Activated CD4-positive, alpha-beta T cell treated with anti-CD3 and anti-CD28 coated beads, Interleukin-2, amount 50 U/mL, for 1 hour (primary cell): ENCODE measurements around the gene HLA-DPB1.

Source experiments
- DNase-seq: peaks from one replicate; pipeline ENCODE4 v3.0.0-alpha.2; 2020

The HLA-DPB1 gene

DNA sequence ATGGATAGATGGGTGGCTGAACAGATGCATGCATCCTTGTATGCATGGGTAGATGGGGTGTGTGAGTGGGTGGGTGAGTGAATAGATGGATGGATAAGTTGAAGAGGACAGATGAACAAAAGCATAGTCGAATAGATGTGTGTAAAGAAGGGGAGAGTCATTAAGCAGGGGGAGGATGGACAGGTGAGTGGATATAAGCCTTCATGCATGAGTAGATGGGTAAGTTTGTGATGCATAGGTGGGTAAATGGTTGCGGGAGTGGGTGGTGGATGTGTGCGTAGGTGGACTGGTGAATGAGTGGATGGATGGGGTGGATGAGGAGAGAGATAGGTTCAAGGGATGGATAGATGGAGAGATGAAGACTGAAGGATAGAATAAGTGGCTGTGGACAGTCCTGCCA, 29.6 kb downstream of the HLA-DPB1 start:
- DNase-seq: no peak

DNA sequence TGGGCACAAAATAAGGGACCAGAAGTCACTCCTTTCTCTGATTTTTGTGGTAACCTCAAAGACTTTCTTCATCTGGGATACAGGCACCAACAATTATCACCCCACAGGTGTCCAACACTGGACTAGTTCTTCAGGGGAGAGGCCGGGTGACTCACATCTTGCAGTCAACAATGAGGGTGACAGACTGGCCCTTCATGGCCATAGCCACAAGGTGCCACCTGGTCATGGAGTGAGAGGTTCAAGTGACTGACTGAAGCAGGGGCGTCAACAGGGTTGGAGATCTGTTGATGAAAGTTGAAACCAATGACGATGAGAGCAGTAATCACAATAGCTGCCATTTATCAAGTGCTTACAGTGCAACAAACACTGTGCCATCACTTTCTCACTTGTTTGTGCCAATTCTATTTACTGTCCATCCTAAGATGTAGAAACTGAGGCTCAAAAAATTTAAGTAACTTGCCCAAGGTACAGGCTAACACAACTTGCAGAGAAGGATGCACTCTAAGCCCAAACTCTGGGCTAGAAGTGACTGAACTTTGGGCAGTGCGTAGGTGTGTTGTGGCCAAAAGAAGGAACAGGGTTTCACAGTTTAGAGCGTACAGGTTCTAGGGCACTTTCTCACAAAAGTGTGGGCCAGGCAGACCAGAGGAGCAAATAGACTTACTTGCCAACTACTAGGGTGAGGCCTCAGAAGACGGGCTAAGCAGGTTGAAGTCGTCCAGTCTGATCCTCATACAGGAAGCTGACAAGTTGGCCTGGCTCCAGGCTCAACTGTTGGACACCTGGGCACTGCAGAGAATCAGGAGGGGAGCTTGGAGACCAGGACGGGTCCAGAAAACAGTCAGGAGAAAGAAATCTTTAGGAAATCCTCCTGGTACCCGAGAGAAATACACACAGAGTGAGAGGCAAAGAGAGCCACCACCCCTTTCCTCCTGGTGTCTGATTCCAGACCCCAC, 30.4 kb downstream of the HLA-DPB1 start:
- DNase-seq: no peak

DNA sequence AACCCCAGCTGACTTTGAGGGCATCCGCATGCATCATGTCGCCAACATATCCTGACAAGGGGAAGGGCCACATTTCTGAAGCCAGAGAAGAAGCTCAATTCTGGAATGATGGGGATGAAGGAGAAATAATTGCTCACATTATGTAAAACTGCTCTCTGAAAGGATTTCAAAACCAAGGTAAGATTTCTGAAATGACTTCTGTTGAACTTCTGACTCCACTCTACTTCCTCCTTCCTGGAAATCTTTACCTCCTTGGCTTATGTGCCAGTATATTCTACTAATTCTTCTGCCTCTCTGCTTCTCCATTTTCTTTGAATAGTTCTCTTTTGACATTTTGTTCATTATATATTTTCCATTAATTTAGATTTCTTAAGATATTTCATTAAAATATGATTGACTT, 31.9 kb downstream of the HLA-DPB1 start:
- DNase-seq: no peak

DNA sequence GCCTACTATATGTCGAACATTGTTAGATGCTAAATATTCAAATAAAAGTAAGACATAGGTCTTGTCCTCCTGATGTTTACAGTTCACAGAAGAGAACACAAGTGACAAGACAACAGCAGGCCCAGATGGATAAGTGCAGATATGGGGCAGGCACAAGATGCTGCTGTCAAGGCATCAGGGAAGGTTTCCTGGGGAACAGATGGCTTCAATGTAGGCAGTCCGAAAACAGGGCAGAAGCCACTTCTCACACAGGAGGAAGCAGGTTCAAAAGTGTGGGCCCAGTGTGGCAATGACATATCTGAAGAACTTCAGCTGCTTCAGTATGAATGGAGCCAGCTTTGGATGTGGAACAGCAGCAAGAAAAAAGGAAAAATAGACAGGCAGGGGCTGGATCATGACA, 32.5 kb downstream of the HLA-DPB1 start:
- DNase-seq: no peak

DNA sequence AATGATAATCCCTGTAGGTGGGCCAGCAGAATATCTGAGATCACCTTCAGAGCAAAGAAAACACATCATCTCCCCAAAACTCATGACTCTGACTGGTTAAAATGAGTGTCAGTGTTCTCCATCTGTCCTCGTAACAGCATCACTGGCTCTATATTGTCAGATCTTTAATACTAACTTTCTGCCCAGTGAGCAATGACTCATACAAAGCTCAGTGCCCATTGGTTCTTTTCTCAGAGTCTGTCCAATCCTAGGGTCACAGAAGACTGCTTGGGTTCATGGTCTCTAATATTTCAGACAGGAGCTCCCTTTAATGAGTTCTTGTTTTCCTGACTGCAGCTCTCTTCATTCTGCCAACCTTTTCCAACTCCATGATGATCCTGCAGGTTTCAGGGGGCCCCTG, 36.4 kb downstream of the HLA-DPB1 start:
- DNase-seq: no peak

DNA sequence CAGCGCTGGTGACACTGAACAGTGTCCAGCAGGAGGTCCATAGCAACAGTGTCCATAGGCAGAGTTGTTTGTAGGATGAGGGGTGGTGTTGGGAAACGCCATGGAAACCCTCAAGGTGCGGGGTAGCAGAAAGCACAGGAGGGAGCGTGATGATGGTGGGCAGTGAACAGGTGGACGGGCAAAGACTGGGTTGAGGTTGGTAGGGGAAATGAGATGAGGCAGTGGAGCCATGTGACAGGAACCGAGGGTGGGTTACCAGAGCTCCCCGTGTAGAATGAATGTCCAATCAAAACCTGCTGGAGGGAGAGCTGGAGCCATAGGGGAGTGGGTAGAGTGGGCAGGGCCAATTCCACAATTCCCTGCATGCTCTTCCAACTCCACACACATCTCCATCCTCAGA, 38.0 kb downstream of the HLA-DPB1 start:
- DNase-seq: no peak

DNA sequence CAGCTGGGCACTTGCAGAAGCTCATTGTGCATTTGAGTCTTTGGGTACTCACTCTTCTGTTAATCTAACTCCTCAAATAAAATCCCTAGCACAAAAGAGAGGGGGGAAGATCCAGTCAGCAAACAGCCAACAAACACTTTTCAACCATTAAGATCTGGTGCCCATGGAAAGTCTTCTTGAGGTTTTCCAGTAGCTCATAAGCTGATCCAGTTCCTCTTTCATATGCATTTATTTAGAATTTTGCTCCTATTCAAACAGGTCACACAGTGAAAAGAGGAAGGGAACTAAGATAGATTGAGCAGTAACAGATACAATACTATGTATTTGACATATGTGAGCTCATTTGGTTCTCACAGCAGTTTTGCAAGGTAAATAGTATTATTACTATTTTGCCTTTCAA, 38.6 kb downstream of the HLA-DPB1 start:
- DNase-seq: no peak

DNA sequence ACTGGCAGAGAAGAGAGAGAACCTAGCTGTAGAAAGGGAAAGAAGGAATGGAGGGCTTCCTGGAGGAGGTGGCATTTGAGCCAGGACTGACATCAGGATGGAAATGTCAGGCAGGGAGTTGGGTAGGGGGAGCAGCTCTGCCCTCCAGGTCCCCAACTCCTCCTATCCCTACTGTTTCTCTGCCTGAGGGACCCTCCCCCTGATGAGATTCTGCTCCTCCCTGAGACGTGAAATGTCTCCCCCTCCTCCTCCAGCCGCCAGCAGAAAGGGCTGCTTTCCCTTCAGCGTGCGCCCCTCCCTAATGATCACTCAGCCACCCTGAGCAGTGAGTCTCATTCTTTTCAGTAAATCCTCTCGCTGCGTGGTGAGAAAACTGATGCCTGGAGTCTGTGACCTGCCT, 40.6 kb downstream of the HLA-DPB1 start:
- DNase-seq: no peak

DNA sequence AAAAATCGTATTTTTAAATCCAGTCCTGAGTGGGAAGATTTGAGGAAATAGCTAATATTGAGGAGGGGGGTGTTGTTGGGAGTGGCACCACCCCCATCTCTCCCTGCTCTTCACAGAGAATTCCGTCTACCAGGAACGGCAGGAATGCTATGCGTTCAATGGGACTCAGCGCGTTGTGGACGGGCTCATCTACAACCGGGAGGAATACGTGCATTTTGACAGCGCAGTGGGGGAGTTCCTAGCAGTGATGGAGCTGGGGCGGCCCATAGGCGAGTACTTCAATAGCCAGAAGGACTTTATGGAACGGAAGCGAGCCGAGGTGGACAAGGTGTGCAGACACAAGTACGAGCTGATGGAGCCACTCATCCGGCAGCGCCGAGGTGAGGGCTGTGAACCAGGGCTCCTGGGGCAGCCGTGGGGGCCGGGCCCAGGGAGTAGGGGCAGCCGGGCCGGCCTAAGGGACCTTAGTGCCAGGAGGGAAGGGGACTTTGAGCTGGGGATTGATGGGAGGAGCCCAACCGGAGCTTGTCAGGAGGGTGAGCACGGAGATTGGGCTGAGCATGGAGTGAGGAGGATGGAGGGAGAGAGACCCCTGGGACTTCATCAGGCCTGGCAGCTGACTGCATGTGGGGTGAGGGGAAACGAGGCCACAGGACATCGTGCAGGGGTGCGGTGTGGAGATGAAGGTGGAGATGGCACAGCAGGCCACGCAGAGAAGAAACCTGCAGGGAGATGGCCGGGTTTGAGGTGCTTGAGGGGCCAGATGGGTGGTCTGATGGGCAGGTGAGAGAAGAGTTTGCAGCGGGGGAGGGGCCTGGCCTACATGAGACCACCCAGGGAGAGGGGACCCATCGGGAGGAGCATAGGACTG, 41.3 kb downstream of the HLA-DPB1 start:
- no peak for DNase-seq

DNA sequence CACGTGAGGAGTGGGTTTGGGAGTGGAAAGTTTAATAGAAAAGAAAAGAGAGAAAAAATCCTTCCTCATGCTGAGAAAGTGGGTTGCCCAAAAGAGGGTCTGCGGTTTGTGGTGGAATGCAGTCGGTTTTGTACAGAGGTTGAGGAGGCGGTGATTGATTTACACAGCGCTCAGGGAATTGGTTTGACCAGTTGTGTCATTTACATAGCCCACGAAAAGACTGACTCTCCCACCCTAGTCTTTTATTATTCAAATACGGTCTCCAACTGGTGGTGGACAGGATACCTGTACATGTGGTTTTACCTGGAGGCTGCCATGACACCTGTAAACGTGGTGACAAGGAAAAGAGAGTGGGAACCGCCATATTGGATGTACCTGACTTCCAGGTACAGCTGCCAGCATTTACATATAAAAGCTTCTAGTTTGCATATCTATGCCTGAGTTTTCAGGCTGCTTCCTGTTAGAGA, 42.1 kb downstream of the HLA-DPB1 start:
- DNase-seq: no peak

DNA sequence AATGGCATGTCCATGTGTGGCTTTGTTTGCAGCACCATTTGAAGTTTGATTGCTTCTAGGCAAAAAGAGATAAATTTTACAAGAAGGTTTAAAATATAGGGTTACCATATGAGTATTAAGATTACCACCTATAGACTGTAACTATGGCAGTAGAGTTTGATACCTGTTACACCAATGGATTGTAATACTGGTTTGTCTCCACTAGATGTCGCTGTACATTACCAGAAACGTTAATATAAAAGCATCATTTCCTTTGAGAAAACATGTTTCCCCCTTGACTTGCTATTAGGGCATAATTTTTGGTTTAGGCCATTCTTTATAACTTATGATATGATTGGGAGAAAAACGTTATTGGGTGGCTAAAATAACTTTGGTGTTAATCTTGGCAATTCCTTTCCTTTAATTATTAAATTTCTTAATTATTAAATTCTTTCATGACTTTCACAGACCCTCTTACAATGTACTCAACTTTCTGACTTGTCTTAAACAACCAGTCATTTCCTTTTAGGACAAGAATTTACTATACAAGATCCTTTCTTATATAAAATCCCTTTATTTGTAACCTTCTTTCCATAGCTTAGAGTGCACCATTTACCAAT, 42.8 kb downstream of the HLA-DPB1 start:
- no peak for DNase-seq

DNA sequence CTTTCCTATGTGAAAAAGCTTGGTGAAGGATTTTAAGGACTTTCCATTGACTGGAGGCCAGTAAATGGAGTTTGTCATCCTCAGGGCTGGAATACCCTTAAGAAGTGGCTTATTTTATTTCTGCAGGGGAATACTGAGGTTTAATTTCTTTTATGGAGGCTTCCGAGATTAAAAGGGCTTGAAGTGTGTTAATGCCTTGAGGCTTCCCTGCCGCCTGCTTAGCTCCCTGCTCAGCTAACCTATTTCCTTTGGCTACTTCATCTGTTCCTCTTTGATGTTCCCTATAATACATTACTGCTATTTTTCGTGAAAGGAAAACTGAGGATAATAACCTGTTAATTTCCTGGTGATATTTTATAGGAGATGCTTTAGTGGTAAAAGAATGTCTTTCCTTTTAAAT, 44.2 kb downstream of the HLA-DPB1 start:
- DNase-seq: no peak

DNA sequence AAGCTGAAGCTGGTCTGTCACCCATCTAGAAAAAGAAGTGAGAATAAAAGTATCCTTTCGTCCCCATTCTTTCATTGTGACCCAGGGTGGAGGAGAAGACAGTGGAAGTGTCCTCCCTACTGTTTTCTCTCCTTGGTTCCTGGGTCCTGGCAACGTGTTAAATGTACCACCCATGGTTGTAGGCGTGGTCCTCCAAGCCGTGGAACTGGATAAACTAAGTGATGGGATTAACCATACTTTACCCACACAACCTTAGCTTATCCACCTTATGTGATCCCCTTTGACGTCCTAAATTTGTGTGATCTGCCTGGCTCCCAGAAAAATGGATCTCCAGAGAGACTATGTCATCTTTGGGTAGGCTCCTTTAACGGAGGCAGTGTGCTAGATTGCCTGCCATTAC, 47.4 kb downstream of the HLA-DPB1 start:
- DNase-seq: no peak

DNA sequence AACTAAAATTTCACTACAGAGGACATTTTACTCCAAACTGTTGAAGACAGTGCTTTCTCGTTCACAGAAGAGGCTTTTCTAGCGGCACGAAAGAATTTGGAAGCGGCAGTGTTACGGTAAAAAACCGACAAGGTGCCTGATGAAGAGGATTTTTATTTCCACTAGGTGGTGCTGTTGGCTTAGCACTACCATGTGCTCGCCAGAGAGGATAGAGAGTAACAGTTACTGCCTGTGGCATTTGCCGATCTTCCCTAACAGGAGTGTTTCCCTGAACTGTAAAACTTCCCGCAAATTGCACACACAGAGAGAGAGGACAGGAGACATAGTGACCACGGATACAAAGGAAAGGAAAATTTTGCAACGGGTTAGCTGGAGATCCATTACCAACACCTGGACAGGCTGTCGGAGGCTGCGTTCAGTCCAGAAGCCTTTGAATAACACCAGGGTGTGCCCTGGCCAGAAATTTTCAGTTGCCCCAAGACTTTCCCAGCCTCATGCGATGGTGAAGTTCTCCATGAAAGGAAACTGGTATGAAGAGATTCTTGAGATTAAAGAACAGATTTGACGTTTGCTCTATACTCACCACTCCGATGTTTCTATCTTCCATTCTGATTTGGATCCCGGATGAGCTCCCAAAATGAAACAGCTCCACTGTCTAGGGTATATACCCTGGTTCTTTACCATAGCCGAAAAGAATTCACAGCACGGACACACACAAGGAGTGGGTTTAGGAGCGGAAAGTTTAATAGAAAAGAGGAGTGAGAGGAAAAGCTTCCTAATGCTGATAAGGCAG, 48.1 kb downstream of the HLA-DPB1 start:
- DNase-seq: no peak

DNA sequence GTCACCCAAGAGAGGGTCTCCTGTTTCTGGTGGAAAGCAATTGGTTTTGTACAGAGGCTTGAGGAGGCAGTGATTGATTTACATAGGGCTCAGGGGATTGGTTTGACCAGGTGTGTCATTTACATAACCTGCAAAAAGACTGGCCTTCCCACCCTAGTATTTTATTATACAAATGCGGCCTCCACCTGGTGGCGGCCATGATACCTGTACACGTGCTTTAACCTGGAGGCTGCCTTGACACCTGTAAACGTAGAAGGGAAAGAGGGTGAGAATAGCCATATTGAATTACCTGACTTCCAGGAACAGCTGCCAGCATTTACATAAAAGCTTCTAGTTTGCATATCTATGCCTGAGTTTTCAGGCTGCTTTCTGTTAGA, 48.7 kb downstream of the HLA-DPB1 start:
- DNase-seq: no peak

DNA sequence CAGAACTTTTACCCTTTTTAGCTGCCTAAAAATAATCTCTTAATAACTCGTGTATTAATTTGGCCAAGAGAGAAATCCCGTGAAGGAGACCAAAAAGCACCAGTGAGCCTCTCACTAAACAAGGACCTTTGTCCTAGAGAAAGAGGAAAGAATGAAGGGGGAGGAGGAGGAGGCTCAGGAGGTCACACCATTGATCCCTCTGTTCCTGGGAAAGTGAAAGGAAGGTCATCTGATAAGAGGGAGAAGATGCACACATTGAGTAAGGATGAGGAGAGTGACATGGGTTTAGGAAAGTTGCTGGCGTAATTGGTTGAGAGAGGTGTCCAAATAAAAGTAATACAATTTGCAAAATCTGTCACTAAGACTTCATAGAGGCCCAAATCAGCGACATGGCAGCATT, 49.2 kb downstream of the HLA-DPB1 start:
- no peak for DNase-seq

DNA sequence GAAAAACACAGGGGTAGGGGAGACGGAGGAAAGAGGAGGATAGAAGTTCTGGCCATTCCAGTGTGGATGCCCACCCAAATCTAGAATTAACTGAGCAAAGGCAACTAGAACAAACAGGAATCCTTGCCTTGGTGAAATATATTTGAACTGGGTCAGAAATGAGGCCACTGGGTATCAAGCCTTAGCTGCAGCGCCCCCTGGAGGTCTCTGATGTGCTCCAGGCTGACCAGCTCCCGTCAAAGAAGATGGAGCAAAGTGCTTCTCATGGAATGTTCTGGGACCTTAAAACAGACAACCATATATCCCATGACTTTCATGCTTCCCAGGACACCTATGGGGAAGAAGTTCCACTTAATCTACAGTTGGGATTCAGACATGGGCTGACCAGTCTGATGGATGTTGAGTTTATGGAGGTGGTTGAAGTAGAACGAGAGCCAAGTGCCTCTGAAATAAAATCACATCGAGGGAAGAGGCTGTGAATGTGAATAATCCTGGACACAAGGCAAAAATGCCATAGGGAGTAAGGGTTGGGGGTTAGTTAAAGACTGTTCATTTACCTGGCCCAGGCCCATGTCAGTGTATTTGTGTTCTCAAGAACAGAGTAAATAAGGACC, 50.4 kb downstream of the HLA-DPB1 start:
- peak; percentile 65 for DNase-seq

DNA sequence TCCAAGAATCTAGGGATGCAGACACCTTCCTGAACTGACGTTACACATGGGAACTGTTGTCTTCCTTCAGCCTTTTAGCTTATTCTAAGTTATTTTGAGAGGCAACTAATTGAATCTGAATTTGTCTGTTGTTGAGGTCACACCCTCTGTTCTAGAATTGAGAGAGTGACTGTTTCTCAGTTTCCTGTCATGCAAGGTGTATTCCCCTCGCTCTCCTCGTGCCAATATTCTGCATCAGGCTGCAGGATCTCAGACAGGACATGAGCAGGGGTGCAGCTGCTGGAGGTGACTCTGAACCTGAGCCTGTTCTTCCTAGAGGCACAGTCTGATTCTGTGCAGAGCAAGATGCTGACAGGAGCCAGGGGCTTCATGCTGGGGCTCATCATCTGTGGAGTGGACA, 52.5 kb downstream of the HLA-DPB1 start:
- no peak for DNase-seq

DNA sequence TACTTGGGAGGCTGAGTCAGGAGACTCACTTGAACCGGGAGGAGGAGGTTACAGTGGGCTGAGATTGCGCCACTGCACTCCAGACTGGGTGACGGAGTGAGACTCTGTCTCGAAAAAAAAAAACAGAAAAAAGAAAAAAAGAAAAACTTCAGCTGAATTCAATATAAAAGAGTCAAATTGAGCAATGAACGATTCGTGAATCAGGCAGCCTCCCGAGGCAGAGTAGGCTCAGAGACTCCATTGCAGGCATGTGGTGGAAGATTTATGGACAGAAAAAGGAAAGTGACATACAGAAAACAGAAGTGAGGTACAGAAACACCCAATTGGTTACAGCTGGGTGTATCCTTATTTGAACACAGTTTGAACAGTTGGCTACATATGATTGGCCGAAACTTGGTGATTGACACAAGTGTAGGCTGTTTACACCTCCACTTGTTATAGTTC, 56.3 kb downstream of the HLA-DPB1 start:
- DNase-seq: no peak

DNA sequence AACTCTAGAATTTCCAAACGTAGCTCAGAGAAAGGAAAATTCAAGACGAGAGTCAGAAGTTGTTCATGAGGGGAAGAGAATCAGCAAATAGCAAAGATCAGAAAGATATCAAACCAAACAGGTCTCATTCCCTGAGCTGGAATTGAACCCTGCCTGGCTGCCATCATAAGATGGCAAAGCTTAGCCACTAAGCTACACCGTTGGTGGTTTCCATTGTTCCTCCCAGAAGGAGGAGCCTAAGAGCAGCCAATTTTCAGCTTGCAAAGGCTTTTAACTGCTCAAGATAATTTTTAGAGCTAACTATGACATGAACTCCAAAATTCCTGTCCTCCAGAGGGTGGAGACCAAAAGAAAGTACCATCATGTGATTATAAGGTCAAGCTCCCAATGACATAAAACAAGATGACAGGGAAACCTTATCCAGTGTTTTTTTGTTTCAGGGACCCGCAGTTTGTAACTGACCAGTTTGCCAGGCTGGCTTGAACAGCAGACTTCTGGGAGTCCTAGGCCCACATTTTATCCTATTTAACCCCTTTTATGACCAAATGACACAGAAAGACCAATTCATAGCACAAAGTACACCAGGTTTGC, 60.6 kb downstream of the HLA-DPB1 start:
- no peak for DNase-seq
